EH (cell line): ENCODE measurements around the gene UBXN4.
"Not testable (repeated sequence)": the region's sequence is repeated elsewhere in the genome, so short reads cannot be mapped to it uniquely, and the experiment has no call there.

ENCODE experiments used
- DNase-seq: peaks from one replicate; pipeline ENCODE4 v3.0.0-alpha.2; 2015; ENCODE audit warnings: low read depth

Gene UBXN4

DNA sequence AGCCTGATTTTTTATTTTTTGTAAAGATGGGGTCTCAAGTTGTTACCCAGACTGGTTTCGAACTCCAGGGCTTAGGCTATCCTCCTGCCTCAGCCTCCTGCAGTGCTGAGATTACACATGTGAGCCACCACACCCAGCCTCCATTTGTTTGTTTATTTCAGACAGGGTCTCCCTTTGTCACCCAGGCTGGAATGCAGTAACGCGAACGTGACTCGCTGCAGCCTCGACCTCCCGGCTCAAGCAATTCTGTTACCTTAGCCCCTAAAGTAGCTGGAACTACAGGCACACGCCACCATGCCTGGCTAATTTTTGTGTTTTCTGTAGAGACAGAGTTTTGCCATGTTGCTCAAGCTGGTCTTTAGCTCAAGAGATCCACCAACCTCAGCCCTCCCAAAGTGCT, 27.2 kb downstream of the UBXN4 start:
- DNase-seq: no peak

DNA sequence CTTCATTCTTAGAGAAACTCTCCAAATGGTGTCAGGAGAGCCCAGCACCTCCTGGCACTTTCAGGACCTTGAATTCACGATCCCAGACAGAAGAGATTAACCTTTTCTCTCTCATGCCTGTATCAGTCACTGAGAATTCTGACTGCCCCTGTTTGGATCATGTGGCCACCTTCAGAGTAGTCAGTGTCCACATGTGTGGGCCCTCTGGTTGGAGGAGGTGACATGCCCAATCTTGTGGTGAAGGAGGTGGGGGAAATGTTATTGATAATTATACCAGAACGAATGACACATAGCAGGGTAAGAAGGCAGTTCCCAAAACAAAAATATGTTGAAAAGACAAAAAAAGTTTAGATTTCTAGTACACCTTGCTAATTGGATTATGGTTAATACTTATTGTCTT, 31.7 kb downstream of the UBXN4 start:
- no peak for DNase-seq

DNA sequence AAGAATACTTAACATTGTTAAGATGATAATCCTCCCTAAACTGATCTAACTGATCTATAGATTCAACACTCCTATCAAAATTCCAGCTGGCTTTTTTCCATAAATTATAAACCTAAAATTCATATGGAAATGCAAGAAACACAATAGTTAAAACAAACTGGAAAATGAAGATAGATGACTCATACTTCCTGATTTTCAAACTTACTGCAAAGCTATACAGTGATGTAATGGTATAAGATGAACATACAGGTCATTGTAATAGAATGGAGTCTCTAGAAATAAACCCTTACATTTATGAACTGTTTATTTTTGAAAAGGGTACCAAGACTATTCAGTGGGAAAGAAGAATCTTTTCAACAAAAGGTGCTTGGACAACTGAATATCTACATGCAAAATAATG, 32.3 kb downstream of the UBXN4 start:
- peak; percentile 39 for DNase-seq

GRCh38 chr2:135775420-135775819, 33.8 kb downstream of the UBXN4 start:
- DNase-seq: peak; percentile 45

DNA sequence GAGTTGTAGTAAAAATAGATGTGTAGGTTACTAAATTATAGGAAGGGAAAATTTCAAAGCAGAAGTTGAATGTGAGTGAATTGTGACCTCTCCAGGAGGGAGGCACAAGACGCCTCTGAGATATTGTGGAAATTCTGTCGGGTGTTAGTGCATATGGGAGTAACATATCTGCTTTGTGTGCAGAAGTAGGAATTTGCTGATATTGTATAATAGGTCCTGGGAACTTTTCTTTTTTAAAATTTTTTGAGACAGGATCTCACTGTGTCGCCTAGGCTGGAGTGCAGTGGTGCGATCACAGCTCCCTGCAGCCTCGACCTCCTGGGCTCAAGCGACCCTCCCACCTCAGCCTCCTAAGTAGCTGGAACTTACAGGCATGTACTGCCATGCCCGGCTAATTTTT, 34.7 kb downstream of the UBXN4 start:
- DNase-seq: no peak

GRCh38 chr2:135782231-135782630, 40.6 kb downstream of the UBXN4 start:
- no peak for DNase-seq

GRCh38 chr2:135783439-135783838, 41.8 kb downstream of the UBXN4 start:
- no peak for DNase-seq

- no peak for DNase-seq
Observed at GRCh38 chr2:135785032-135785431, 43.4 kb downstream of the UBXN4 start.

GRCh38 chr2:135786823-135787222, 45.2 kb downstream of the UBXN4 start:
- DNase-seq: peak; percentile 96

- no peak for DNase-seq
Observed at GRCh38 chr2:135790423-135790822, 48.8 kb downstream of the UBXN4 start.

DNA sequence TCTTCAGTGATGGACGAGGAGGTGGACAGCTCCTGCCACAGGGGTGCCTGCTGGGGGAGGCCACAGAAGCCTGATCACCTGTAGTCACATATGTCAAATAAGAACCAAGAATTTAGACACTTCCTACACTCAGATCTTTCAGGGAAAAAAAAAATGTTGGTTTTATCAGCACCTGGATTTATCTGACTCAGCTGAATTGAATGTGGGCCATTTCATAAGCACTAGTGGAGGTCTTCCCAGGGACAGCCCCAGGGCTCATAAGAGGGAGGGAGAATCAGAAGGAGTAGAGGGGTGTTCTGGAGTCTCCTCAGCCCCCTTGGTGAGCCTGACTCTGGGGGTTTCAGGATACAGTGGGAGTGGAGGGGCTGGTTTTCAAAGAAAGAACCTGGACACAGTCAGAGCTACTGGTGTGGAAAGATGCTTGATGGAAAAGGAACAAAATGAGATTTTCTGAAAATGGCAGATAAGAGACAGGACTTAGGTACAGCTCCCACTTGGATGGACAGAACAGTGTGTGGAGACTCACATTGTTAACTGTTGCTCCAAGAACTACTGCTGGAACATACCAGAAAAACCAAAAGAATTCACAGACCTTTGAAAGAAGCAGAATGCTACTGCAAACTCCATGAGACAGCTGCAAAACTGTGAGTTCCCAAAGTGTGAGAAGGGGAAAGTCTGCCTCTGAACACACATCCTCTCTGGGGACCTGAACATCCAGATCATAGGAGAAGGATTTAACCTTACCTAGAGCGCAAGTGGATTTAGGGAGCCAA, 49.9 kb downstream of the UBXN4 start:
- DNase-seq: peak; percentile 64

DNA sequence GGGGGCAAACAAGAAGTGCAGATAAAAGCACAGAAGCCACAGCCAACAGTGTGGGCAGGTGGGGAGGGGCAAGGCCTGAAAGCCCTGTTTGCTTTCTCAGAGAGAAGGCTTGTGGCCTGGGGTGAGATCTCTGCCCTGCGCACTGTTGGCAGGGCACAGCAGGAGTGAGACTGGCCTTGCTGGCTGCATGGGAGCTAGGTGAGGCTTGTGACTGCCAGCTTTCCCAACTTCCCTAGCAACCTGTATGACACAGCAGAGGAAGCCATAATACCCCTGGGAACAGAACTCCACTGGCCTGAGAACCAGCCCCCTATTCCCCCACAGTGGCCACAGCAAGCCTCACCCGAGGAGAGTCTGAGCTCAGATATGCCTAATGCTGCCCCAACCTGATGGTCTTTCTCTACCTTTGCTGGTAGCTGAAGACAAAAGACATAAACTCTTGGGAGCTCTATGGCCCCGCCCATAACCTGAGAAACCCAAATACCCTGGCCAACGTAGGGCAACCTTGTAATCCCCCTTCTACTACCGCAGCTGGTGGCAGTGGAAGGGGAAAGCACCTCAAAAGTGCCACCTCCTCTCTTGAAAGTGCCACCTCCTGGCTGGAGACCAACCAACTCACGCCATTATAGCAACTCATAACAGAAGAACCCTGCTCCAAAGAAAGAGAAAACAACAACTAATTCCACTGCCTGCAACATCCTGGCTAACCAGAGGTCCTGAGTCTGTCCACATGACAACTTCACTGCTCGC, 50.9 kb downstream of the UBXN4 start:
- no peak for DNase-seq

- not testable (repeated sequence) for DNase-seq
Observed at GRCh38 chr2:135795641-135796040, 54.0 kb downstream of the UBXN4 start.

DNA sequence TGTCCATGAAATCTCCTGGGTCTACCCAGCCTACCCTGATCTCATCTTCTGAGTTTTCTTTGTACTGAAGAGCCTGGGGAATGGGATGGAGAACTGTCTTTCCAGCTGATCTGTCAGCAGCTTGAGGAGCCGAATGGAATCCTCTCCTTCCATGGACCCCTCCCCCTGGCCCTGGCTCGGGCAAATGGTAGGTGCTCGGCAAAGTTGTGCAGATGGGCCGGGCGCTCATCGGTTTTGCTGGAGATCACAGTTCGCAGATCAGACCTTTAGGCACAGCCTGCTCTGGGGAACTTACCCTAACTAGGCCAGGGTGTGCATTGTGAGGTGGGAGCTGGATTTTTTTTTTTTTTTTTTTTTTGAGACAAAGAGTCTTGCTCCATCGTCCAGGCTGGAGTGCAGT, 55.0 kb downstream of the UBXN4 start:
- no peak for DNase-seq

DNA sequence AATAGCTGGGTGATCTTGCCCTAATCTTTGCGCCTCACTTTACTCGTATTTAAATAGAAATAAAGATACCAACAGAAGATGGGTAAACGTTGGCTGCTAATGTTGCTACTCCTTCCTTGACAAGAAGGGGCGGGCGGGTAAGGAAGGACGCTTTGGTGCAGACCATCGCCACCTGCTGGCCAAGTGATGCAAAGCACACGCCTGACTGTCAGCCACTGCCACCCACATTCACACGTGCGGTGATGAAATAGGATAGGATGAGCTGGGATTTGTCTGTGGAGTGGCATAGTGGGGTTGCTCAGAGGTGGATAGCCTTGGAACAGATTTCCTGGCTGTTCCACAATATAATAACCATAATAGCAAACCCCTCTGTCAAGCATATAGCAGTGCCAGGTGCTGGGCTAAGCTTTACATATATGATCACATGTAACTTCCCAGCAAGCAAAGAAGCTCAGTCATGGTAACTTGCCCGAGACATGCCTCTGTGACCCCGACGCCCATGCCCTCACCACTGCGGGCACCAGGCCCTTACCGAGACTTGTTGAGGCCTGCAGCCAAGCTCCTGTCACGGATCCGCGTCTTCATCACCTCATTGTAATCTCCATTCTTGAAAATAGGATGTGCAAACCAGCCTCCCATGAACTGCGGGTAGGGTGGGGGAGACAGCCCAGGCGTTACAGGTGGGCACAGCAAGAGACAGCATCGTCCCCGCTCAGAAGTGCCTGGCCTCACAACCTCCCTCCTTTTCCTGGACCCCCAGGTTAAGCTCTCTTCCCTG, 56.0 kb downstream of the UBXN4 start:
- peak; percentile 83 for DNase-seq

- DNase-seq: no peak
Observed at GRCh38 chr2:135798275-135798705, 56.6 kb downstream of the UBXN4 start.

DNA sequence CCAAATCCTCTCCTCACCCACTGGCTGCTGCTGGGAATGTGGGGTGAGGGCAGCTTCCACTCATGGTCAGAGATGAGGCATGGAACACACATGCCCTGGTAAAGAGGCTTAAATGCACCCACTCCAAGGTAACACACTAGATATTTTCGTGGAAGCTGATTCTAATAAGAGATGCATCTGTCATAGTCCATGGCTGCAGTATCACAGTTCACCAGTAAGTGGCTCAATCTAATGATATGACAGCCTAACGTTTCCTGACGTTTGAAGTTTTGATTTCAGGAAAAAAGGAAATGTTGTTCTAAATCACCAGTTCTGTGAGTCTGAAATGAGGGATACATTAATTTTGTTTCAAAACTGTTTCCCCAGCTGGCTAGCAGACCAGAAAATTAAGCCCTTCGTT, 57.1 kb downstream of the UBXN4 start:
- DNase-seq: no peak

DNA sequence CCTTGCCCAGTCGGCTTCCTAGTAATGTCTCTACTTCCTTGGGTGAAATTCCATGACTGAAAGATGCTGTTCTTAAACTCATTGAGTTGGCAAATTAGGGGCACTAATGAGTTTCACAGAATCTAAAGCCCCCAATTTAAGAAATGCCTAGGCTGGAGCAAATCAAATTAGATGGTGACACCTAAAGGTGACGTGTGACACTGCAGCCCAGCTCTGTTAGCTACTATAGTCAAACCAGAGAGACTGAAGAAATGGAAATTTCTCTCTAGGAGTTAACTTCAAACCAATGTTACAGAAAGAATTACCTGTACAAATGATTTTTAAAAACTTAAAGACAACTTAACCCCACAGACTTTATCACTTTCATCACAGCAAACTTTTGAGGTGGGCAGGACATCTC, 58.1 kb downstream of the UBXN4 start:
- DNase-seq: no peak

- DNase-seq: no peak
Observed at GRCh38 chr2:135800513-135801460, 59.1 kb downstream of the UBXN4 start.

DNA sequence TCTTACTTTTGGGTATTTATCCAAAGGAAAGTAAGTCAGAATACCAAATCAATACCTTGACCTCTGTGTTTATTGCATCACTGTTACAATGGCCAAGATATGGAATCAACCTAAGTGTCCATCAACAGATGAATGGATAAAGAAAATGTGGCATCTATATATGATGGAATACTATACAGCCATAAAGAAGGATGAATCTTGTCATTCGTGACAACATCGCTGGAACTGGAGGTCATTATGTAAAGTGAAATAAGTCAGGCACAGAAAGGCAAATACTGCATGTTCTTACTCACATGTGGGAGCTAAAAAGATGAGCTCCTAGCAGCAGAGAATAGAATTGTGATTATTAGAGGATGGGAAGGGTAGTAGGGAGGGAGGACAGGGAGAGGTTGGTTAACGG, 60.7 kb downstream of the UBXN4 start:
- DNase-seq: no peak

DNA sequence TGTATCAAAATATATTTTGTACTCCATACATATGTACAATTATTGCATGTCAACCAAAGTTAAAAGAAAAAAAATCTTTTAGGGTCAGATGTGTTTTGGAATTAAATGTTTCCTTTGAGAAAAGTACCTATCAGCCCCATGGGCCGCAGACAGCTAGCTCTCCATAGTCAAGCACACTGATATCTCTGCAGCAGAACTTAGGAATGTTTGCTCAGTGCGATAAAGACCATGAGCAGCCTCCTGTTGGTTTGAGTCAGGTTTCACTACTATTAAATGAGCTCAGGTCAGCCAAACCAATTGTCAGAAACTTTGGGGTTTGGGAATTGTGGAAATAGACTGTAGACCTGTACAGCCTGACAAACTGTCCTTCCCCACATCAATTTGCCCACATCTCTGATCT, 61.6 kb downstream of the UBXN4 start:
- no peak for DNase-seq

GRCh38 chr2:135807874-135808273, 66.2 kb downstream of the UBXN4 start:
- not testable (repeated sequence) for DNase-seq
